Measurements from ENCODE around the gene MARF1.
"Not testable (repeated sequence)": the region's sequence is repeated elsewhere in the genome, so short reads cannot be mapped to it uniquely, and the experiment has no call there.

MARF1 gene

GRCh38 chr16:15643048-15643945 lies at the start of gene MARF1:
TSS of gene MARF1 (minus strand) at chr16:15643154. CDS start at chr16:15639233, 3,921 bp downstream.
- DNase-seq (ENCODE audit: low spot score) = peak; percentile 91
- TF ChIP-seq CTCF (IDR thresholded peaks at IDR 0.05; ENCODE audit: borderline replicate concordance, control extremely low read depth, extremely low read depth, insufficient read depth, missing control alignments) = peak; percentile 19

GRCh38 chr16:15692508-15692907 lies 49.6 kb upstream of the MARF1 start:
- in situ Hi-C loops (cut with MboI; ENCODE audit: low sequenced_read_pairs, unreplicated experiment); DNase-seq (ENCODE audit: low spot score): not testable (repeated sequence)

More at GRCh38 chr16:15643048-15643945, at the start of gene MARF1:
- in situ Hi-C loops (cut with MboI; ENCODE audit: low sequenced_read_pairs, unreplicated experiment) = no loop called here

- in situ Hi-C loops (cut with MboI; ENCODE audit: low sequenced_read_pairs, unreplicated experiment) = no loop called here
- no peak for DNase-seq (ENCODE audit: low spot score)
- TF ChIP-seq CTCF (IDR thresholded peaks at IDR 0.05; ENCODE audit: borderline replicate concordance, control extremely low read depth, extremely low read depth, insufficient read depth, missing control alignments) = no peak
Observed at GRCh38 chr16:15691046-15691445, 48.1 kb upstream of the MARF1 start.

GRCh38 chr16:15690296-15690695 lies 47.3 kb upstream of the MARF1 start:
- in situ Hi-C loops (cut with MboI; ENCODE audit: low sequenced_read_pairs, unreplicated experiment) = no loop called here
- no peak for DNase-seq (ENCODE audit: low spot score)
- no peak for TF ChIP-seq CTCF (IDR thresholded peaks at IDR 0.05; ENCODE audit: borderline replicate concordance, control extremely low read depth, extremely low read depth, insufficient read depth, missing control alignments)

GRCh38 chr16:15689290-15689689 lies 46.3 kb upstream of the MARF1 start:
- in situ Hi-C loops (cut with MboI; ENCODE audit: low sequenced_read_pairs, unreplicated experiment) = no loop called here
- TF ChIP-seq CTCF (IDR thresholded peaks at IDR 0.05; ENCODE audit: borderline replicate concordance, control extremely low read depth, extremely low read depth, insufficient read depth, missing control alignments) = no peak
- DNase-seq (ENCODE audit: low spot score) = no peak

GRCh38 chr16:15686287-15686686 lies 43.3 kb upstream of the MARF1 start:
- no peak for DNase-seq (ENCODE audit: low spot score)
- no peak for TF ChIP-seq CTCF (IDR thresholded peaks at IDR 0.05; ENCODE audit: borderline replicate concordance, control extremely low read depth, extremely low read depth, insufficient read depth, missing control alignments)
- in situ Hi-C loops (cut with MboI; ENCODE audit: low sequenced_read_pairs, unreplicated experiment) = no loop called here

- TF ChIP-seq CTCF (IDR thresholded peaks at IDR 0.05; ENCODE audit: borderline replicate concordance, control extremely low read depth, extremely low read depth, insufficient read depth, missing control alignments) = no peak
- DNase-seq (ENCODE audit: low spot score) = no peak
- in situ Hi-C loops (cut with MboI; ENCODE audit: low sequenced_read_pairs, unreplicated experiment) = no loop called here
Observed at GRCh38 chr16:15682105-15682570, 39.2 kb upstream of the MARF1 start.
